H1 (cell line): ENCODE results near the gene PDE4D. TPM values are rescaled to one million over a fixed set of nuclear protein-coding genes. Genes with fewer than 3 reads are reported as not detected.

Source experiments
- ASH2L ChIP-seq: fragments of 200-600, 300-600 bp; sonication (generic); IDR thresholded peaks from one replicate; pipeline ENCODE4 v1.7.1; 2017; ENCODE audit warnings: low read length
- CBX8 ChIP-seq: fragments of 300-800, 300-1000 bp; sonication (generic); IDR thresholded peaks from 2 replicates; pipeline ENCODE4 v1.7.1; 2016; ENCODE audit warnings: low read depth, low read length, borderline replicate concordance
- CREB1 ChIP-seq: IDR thresholded peaks from 2 replicates; pipeline ENCODE4 v1.6.1; 2012; ENCODE audit warnings: inconsistent platforms
- RBBP5 ChIP-seq: IDR thresholded peaks from 2 replicates; pipeline ENCODE4 v1.7.1; 2012; ENCODE audit warnings: low read depth, mild to moderate bottlenecking, inconsistent platforms, low read length, moderate library complexity, borderline replicate concordance
- polyA plus RNA-seq, 7 experiments: library from polyadenylated mRNA; depleted of rRNA in 3 of 7; stranded (reverse) in 5 of 7; unstranded in 2 of 7; fragments of >200 nt in 5 of 7; fragments of 200-250 nt in 2 of 7; gene quantifications; 1 replicate in 5 of 7; 2 replicates in 1 of 7; 4 replicates in 1 of 7; pipeline versions ENCODE4 v1.2.1 to v1.2.3, GENCODE V29; 2011 to 2013; ENCODE audit warnings: missing spikeins in 2 of 7, mixed read lengths in 2 of 7
- total RNA-seq: library from RNA; stranded (reverse); fragmentation: NEBNext Ultra II Directional; extraction: Animal tissue kit (Norgen Biotek cat#: 25700); gene quantifications from 2 replicates; pipeline ENCODE4 v1.2.1, GENCODE V29; 2021
- TF ChIP-seq, protein P1 (sequence below): IDR thresholded peaks from 2 replicates; pipeline ENCODE4 v1.6.1; 2012; ENCODE audit warnings: inconsistent platforms

Gene PDE4D
- total and polyA plus RNA-seq, 2 of the 8 experiments (the other 6 are each of a cell fraction or from before 2014, with no cell fraction given), result 2.3 to 3.7 TPM

- TF ChIP-seq CBX8 (no peak), RBBP5 (peak; percentile 54; the same call in 1 of the 2 replicates), ASH2L (peak; percentile 30), CREB1 (no peak)
- TF ChIP-seq, protein P1, sequence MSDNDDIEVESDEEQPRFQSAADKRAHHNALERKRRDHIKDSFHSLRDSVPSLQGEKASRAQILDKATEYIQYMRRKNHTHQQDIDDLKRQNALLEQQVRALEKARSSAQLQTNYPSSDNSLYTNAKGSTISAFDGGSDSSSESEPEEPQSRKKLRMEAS, result peak; percentile 63
Measured at GRCh38 chr5:59893429-59894227, at the start of gene PDE4D (continued).
